Fibroblast of skin of abdomen (primary cell): ENCODE data around the gene SPINK6. TPM values are rescaled to one million over a fixed set of nuclear protein-coding genes. Genes with fewer than 3 reads are reported as not detected.

Source experiments
- DNase-seq: peaks from one replicate; pipeline ENCODE4 v3.0.0-alpha.2; 2013
- polyA plus RNA-seq, 2 experiments: library from polyadenylated mRNA; unstranded; fragments of 120-200 nt; gene quantifications; one replicate each; pipeline ENCODE4 v1.2.1, GENCODE V29; 2013; ENCODE audit not compliant: insufficient read length in 2 of 2

The SPINK6 gene, protein sequence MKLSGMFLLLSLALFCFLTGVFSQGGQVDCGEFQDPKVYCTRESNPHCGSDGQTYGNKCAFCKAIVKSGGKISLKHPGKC
- polyA plus RNA-seq (2013, experiment 1 of 2; ENCODE audit: insufficient read length): not detected
- not detected for polyA plus RNA-seq (2013, experiment 2 of 2; ENCODE audit: insufficient read length)

DNA sequence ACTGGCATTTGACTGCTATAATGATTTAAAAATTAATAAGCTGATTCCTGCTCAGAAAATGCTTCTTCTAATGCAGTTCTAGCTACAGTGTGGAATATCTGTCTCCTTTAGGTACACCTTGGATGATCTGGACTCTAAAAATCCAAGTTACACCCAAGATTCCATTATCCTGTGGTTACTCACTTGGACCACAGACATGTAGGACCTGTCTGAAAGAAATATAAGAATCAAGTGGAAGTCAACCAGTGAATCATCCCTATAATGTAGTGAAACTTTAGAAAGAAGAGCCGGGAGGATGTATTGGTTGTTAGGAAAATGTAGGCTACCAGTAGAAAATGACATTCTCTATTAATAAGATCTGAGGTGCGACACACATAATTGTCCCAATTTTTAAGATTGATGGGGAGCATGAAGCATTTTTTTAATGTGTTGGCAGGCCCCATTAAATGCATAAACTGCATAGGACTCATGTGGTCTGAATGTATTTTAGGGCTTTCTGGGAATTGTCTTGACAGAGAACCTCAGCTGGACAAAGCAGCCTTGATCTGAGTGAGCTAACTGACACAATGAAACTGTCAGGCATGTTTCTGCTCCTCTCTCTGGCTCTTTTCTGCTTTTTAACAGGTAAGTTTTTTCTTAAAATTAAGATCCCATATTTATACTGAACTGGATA, at the start of gene SPINK6:
Gene SPINK6, plus strand, starts transcription at position 512 of the 673 bp plus-strand sequence. Its CDS starts 55 bp downstream, at position 567.
- DNase-seq: no peak

DNA sequence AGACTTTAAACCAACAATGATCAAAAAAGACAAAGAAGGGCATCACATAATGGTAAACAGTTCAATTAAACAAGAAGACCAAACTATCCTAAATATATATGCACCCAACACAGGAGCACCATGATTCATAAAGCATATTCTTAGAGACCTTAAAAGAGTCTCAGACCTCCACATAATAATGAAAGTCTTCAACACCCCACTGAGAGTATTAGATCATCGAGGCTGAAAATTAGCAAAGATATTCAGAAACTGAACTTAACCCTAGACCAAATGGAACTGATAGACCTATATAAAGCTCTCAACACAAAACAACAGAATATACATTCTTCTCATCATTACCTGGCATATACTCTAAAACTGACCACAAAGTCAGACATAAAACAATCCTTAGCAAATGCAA, 46.2 kb upstream of the SPINK6 start:
- no peak for DNase-seq

DNA sequence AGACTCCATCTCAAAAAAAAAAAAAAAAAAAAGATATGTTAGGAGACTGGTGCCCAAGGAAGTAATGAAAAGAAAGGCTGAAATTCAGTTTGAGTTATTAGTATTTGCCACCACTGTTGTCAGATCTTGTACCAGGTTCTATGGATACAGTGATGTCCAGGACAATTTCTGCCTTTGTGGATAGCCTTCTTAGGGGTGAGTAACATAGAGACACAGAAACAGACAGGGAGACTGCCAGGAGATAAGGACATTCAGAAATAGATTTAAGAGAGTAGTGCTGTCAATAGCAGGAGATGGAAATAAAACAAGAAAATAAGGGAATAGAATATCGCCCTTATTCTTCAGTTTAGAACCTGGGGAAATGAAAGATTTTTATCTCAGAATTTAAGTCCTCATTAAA, 40.8 kb upstream of the SPINK6 start:
- no peak for DNase-seq

DNA sequence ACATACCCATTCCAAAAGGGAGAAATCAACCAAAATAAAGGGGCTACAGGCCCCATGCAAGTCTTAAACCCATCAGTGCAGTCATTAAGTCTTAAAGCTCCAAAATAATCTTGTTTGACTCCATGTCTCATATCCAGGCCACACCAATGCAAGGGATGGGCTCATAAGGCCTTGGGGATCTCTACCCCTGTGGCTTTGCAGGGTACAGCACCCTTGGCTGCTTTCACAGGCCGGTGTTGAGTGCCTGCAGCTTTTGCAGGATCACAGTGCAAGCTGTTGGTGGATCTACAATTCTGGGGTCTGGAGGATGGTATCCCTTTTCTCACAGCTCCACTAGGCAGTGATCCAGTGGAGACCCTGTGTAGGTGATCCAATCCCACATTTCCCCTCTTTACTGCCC, 39.5 kb upstream of the SPINK6 start:
- DNase-seq: no peak

DNA sequence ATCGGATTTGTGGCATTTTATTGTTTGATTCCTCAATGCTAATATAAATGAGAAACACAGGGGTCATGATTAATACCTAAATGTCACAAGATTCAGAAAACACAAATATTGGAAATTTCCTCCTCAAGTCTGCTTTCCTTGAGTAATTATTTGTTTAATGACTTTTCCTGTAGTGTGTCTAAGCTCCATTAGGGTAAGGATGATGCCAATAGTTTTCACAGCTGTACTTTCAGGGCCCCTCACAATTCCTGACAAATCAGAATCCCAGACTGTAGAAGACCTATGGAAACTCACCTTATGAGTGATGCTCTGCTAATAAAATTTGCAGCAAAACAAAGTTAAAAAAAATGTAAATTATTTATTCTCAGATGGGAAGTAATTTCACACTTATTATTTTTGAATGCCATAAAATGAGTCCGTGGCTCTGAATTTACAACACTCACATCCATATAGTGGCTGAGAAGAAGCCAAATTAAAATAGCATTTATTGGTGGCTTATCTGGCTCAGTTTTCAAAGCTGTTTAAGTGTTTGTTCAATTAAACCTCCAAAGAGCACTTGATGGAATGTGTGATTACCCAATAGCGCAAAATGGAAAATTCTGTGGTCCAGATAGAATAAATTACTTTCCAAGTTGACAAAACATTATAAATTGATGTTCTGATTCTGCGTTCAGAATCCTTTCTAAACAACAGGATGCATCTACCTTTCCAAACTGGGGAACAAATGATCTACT, 36.1 kb upstream of the SPINK6 start:
- no peak for DNase-seq

DNA sequence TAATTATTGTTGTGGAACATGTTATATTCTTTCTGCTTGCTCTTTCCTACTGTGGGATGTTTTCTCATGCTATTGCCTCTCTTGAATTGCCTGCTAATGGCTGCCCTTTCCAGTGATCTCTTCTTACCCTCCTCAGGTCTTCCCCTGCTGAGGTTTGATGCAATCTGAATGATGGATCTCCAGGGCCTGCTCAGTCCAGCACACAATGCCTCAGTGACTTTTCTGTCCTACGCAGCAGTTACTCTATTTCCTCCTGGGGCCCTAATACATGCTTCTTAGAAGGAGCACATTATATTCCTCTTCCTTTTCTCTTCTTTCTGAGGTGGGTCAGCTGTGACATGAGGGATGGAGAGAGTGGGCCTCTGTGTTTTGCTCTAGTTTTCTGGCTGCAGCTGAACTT, 34.6 kb upstream of the SPINK6 start, which contains the start of gene SPINK14:
Gene SPINK14, plus strand, starts transcription at position 301 of the 400 bp plus-strand sequence. CDS start 1,187 bp downstream, outside the sequence.
- DNase-seq: no peak

DNA sequence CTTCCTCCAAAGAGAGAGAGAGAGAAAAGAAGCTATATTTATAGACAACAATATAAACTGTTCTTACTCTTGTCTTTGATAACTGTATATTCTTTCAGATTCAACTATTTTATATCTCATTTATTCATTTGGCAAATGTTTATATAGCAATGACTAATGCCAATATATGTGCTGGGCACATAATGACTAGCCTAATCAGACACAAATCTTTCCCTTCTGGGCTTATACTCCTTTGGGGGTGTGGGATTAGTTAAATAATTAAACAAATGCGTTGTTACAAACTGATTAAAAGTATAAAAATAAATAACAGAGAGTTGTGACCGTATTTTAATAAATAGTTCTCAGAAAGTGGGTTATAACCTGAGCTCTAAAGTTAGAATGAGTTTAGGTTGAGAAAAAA, 30.5 kb upstream of the SPINK6 start:
- DNase-seq: no peak

DNA sequence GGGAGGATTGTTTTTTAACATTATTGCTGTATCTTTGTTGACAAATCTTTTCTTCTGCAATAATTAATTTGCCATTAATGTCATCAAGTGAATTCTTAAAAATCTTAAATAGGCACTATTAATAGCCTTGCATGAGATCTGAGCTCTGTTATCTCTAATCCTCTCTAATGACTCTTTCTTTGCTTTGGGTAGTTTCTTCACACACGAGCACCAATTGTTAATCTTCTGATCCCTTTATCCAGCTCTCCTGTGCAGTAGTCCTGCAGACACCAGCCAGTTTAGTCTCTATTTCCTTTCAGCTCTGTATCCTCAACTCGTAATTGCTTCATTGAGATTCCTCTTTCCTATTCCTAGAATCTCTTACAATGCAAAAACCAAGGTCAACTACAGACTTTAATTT, 26.4 kb upstream of the SPINK6 start:
- DNase-seq: no peak

DNA sequence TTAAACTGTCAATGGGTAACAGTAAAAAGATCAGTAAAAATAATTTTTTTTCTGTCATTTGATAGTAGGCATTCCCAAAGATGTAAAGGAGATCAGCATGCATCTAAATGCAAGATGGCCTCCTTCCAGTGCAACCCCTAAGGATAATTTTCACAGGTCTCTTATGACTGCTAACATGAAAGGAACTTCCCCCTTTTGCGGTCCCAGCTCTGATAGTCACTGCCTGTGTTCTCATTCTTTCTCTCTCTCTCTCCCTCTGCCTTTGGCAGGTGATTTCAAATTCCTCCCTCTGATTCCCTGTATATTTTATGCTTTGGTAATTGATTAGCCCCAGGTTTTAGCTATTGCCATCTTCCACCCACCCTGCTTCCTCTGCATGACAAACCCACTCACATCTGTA, 25.6 kb upstream of the SPINK6 start:
- DNase-seq: no peak

DNA sequence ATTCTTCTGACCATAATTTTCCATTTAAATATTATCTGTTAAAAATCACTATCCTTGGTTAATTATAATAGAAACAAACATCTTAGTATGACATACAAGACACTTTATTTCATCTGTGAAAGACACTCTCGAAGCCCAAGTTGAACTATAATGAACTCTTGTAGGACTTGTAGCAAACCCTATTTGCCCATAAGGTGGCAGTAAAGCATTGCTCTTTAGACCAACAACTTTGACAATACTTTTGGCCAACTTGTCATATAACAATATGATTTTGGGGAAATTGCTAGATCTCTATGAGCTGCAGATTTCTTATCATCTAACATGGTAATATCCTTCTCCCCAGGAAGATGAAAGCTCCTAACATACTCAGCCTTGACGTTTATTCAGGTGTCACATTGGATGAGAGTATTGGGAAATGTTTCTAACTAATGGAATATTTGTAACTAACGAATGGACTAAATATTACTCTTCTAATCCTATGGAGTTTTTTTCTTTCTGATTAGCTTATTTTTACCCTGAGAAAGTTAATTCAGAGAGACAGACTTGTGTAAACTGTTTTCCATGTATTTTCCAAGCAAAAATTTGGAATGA, 23.5 kb upstream of the SPINK6 start:
- peak; percentile 35 for DNase-seq

DNA sequence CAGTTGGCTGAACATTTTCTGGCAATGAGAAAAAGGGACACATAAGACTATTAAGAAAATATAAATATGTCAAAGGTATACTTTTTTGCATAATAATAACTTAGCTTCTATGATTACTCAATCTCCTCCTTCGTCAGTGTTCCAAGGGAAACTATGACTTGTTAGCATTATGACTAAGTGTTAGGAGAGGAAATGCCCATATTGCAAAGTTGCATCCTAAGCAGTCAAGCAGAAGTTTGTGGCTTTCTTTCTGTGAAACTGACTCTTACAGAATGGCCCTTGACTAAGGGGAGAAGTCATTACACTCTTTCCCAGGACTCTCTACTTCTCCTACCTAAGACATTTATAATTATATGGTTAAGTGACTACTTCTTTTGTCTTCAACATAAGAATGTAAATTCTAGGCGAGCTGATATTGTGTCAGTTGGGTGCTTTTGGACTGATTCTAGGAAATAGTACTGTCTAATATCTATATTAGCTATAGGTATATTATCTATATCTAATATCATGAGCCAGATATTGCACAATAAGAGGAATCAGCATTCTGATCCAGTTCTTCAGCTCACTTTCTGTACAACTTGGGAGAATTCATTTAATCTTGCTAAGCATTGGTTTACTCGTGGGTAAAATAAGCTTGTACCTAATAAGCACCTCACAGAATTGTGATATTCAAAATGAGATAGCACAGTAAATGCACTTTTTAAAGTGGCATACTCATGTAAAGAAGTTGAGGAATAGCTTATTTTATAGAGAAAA, 16.4 kb upstream of the SPINK6 start:
- peak; percentile 10 for DNase-seq

DNA sequence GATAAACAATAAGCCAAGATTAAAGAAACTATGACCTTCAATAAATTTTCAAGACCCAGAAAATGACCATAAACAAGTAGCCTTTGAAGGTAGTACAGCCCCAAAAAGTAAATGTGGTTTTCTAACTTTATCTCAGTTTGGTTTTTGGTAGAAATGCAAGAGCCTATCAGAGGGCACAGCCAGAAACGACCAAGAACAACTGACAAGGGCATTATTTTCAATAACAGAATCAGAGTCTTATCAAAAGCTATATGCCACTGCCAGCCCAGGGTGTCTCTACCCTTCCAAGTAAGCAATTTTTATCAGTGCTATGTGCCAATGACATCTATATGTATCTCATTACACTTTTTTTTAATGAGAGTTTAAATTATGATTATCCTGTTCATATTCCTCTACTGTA, 11.8 kb upstream of the SPINK6 start:
- no peak for DNase-seq

DNA sequence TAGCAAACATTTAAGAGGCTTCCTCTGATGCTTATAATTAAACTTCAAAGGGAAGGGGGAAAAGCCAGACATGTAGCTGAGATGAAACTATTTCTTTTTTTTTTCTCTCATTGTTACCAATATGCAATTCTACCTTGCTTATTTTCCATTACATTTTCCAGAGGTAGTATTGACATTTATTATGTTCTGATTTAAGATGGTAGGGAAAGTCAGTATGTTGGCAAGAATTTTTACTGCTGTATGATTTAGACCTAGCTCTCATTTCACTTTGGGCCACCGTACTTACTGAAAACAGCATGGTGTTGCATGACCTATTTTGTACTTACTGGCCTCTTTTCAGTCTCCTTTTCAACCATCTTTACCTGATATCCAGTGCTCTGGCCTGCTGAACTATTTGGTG, 9.6 kb upstream of the SPINK6 start:
- DNase-seq: no peak

DNA sequence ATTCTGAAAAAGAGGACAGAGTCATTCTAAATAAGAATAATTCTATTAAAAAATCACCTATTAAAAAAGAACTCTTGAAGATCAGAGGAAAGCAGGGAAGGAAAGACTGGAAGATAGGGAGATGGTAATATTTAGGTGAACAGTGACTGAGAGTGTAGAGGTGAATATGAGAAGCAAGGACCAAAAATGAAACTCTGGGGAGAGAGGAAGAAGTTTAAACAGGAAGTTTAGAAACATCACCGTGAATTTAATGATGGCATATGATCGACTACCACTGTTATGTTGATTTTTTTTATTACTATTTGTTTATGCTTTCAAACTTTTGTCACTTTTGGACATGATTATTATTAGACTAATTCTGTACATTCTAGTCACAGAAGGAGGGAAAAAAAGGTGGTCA, 1.7 kb upstream of the SPINK6 start:
- DNase-seq: no peak

DNA sequence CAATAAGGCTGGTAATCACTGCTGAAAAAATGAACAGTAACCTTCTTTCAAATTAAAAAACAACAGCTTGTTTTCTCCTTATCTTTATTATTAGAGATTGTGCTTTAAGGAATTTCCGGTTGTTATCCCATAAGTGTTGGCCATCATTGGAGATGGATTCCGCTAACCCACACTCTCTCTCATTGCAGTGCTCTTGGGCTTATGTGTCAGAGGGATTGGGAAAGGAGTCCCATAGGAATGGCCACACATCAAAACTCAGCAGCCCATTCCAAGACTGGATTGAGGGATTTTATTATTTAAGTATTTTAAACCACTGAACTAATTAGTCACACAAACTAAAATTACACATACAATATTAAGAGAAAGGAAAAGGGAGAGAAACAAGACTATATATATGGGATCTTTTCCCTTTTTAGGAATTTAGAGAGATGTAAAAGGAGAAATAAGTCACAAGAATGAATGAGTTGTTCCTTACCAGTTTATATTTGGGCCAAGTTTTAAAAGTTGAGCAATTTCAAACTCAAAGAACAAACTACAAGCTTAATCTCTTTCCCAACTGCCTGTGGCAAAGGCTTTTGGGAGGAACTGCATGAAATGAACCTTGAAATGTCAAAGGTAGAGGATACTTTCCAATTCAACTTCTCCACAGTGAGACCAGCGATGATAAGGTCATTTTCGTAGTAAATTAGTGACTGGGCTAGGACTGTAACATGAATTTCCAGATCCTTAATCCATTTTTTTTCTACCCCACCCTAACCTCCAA, 2.4 kb downstream of the SPINK6 start:
- DNase-seq: no peak

DNA sequence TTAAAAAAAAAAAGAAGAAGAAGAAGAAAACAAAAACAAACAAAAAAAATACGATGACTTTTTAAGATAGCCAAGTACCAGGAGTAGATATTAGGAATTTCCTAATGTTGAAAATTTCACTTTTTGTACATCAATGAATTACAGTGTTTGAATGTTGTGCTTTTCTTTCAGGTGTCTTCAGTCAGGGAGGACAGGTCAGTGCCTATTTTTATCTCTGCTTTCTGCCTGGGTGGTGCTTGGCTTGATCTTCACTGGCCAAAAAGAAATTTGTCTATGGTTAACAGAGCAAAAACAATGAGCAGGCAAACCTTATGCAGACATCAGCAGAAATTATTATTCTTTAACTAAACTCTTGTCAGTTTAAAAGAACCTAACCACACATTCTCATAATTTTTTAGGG, 3.0 kb downstream of the SPINK6 start:
- no peak for DNase-seq

DNA sequence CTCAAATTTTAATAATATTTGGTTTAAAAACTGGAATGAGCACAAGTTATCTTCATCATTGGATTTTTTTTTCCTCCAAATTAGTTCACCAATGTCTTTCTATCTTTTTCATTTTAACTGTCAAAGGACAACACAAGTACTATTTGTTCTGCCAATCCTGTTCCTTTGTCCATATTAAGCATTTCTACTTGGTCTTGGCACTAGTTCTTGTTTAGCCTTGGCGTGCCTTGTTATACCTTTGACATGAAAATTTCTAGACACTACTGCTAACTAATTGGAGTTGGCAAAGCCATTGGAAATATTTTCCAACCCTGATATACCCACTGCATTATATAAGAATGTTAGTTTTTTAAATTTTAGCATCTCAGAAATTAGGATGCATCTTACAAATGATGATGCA, 3.8 kb downstream of the SPINK6 start:
- DNase-seq: no peak

DNA sequence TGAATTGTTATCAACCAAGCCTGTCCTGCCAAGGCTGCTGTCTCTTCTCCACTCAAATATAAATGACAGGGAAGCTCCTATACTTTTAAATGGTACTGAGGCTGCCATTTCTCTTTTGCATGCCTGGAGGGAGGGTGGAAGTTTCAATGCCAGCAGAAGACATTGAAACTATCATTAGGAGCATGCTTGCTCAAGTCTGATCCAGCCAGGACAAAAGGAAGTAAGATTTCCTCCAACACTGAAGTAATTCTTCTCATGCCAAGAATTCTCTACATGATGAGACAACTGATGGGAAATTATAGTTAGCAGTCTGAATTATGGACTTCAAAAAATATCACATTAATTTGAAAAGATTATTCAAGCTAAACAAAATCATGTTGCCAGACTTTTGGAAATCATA, 5.4 kb downstream of the SPINK6 start:
- DNase-seq: no peak

DNA sequence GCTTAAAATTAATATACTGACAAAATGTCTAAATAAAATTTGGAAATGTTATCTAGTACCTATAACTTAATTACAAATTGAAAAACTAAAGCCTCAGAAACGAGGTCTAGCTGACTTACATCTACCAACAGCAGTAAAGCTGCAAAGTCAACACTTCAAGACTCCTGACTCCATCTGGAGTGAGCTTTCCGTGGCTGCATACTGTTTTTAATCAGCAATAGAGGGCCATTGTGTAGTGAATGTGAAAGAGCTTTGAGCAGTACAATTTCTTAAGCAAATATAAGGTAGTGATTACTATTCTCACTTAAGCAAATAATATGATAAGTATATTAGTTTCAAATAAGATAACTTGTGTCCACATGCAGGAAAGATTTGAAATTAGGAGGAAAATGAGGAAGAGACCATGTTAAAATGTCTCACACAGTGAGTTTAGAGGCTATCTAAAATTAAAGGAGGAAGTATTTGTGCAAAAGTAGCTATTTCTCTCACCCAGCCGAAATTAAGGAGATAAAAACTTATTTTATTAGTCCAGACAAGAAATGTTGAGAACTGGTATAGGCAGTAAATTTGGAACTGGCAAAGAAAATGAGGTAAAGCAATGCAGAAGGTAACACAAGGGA, 6.4 kb downstream of the SPINK6 start:
- no peak for DNase-seq

DNA sequence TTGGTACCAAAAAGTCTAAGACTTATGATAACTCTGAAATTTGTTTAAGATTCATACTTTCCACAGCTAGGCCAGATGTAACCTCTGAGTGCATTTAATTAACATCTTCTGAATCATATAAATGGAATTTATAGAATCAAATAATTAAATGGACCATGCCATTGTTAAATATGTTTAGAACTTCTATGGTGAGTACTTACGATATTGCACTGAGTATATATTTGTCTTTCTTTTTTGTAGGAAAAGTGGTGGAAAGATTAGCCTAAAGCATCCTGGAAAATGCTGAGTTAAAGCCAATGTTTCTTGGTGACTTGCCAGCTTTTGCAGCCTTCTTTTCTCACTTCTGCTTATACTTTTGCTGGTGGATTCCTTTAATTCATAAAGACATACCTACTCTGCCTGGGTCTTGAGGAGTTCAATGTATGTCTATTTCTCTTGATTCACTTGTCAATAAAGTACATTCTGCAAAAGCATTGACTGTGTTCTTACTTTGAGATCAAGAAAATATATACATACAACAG, 11.9 kb downstream of the SPINK6 start:
- no peak for DNase-seq

DNA sequence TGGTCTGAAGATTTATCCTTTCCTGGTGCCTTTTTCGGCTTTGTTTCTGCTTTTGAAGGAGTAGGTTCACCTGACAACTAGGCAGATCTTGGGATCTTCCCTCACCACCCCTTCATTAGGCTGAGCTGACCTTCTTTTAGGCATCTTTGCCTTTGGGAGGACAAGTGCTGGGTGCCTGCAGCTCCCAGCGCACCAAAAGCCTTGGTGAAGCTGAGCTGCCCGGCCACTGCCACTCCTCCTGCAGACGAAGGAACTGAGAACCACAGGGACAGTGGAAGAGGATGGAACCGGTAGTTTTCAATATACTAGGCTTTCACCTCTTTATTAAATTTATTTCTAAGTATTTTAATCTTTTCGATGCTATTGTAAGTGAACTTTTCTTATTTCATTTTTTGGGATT, 18.7 kb downstream of the SPINK6 start:
- no peak for DNase-seq
